Posterior cingulate gyrus (tissue), 11 donors: ENCODE data around the gene NKAIN2.
"Not testable (repeated sequence)": the region's sequence is repeated elsewhere in the genome, so short reads cannot be mapped to it uniquely, and the experiment has no call there.

Source experiments
- DNase-seq, 10 donors: peaks; one replicate each; pipeline versions ENCODE4 v3.0.0 to v3.0.0-alpha.2; 2020 to 2021; ENCODE audit warnings: mixed read lengths in 3 of 10
- intact Hi-C: fragments of 100-400 bp; cut with DNase I; formaldehyde crosslinking; loops from one replicate; pipeline ENCODE4 v1.15.1; 2023

Gene NKAIN2

GRCh38 chr6:124011180-124011579, 207.5 kb downstream of the NKAIN2 start:
- intact Hi-C loops = no loop called here

GRCh38 chr6:124022051-124022450, 218.4 kb downstream of the NKAIN2 start:
- intact Hi-C loops = not testable (repeated sequence)

More at GRCh38 chr6:124011180-124011579, 207.5 kb downstream of the NKAIN2 start:
- DNase-seq = no peak

GRCh38 chr6:124022641-124023040, 219.0 kb downstream of the NKAIN2 start:
- DNase-seq = no peak
- intact Hi-C loops = no loop called here

More at GRCh38 chr6:124022051-124022450, 218.4 kb downstream of the NKAIN2 start:
- not testable (repeated sequence) for DNase-seq

- no peak for DNase-seq
- intact Hi-C loops = no loop called here
These were observed 223.0 kb downstream of the NKAIN2 start for GRCh38 chr6:124026694-124027093.

- no peak for DNase-seq
- intact Hi-C loops = no loop called here
These were observed 223.7 kb downstream of the NKAIN2 start for GRCh38 chr6:124027392-124027791.

- intact Hi-C loops = no loop called here
- DNase-seq = no peak
These were observed 224.5 kb downstream of the NKAIN2 start for GRCh38 chr6:124028117-124028516.

- intact Hi-C loops = no loop called here
- DNase-seq = no peak
These were observed 225.9 kb downstream of the NKAIN2 start for GRCh38 chr6:124029567-124029966.

- DNase-seq = no peak
- intact Hi-C loops = no loop called here
These were observed 229.8 kb downstream of the NKAIN2 start for GRCh38 chr6:124033501-124033900.

- intact Hi-C loops = no loop called here
- no peak for DNase-seq
These were observed 232.7 kb downstream of the NKAIN2 start for GRCh38 chr6:124036384-124036783.

GRCh38 chr6:124040655-124041054, 237.0 kb downstream of the NKAIN2 start:
- no peak for DNase-seq
- intact Hi-C loops = no loop called here

- intact Hi-C loops = no loop called here
- DNase-seq = no peak
These were observed 248.5 kb downstream of the NKAIN2 start for GRCh38 chr6:124052120-124052519.

- intact Hi-C loops = no loop called here
- no peak for DNase-seq
These were observed 249.7 kb downstream of the NKAIN2 start for GRCh38 chr6:124053315-124053714.

GRCh38 chr6:124054034-124054433, 250.4 kb downstream of the NKAIN2 start:
- intact Hi-C loops = no loop called here
- DNase-seq = no peak

- DNase-seq = no peak
- intact Hi-C loops = no loop called here
These were observed 251.7 kb downstream of the NKAIN2 start for GRCh38 chr6:124055395-124055794.

GRCh38 chr6:124055963-124056362, 252.3 kb downstream of the NKAIN2 start:
- intact Hi-C loops = no loop called here
- DNase-seq = no peak

GRCh38 chr6:124056407-124057334, 253.0 kb downstream of the NKAIN2 start:
- DNase-seq = no peak
- intact Hi-C loops = no loop called here

- intact Hi-C loops = no loop called here
- no peak for DNase-seq
These were observed 253.8 kb downstream of the NKAIN2 start for GRCh38 chr6:124057461-124057860.

GRCh38 chr6:124064317-124065113, 260.9 kb downstream of the NKAIN2 start:
- intact Hi-C loops = no loop called here
- DNase-seq = no peak

- intact Hi-C loops = no loop called here
- DNase-seq = no peak
These were observed 262.6 kb downstream of the NKAIN2 start for GRCh38 chr6:124066269-124066668.

GRCh38 chr6:124066946-124067552, 263.4 kb downstream of the NKAIN2 start:
- peak in 6 of 10 donors; percentile 24 to 88 (median 46) for DNase-seq
- intact Hi-C loops = no loop called here
